Peyer's patch (tissue), 4 donors: ENCODE results near the gene STX10.

ENCODE experiments used
- POLR2A ChIP-seq, 2 donors: fragments of 450-650 bp; IDR thresholded peaks; one replicate each; pipeline ENCODE4 v1.5.1; 2017; ENCODE audit warnings: antibody characterized with exemption in 2 of 2, mild to moderate bottlenecking in 2 of 2, moderate library complexity in 2 of 2
- TF ChIP-seq, protein P1 (sequence below), 6 experiments: fragments of 450-650 bp in 4 of 6; fragments of 200-600 bp in 2 of 6; sonication (generic) in 1 of 6; IDR thresholded peaks; one replicate each; pipeline ENCODE4 v1.5.1; 2017 to 2019; ENCODE audit warnings: antibody characterized with exemption in 6 of 6, mild to moderate bottlenecking in 3 of 6, moderate library complexity in 1 of 6

- TF ChIP-seq POLR2A (IDR thresholded peaks at IDR 0.05): no peak
- TF ChIP-seq, protein P1, sequence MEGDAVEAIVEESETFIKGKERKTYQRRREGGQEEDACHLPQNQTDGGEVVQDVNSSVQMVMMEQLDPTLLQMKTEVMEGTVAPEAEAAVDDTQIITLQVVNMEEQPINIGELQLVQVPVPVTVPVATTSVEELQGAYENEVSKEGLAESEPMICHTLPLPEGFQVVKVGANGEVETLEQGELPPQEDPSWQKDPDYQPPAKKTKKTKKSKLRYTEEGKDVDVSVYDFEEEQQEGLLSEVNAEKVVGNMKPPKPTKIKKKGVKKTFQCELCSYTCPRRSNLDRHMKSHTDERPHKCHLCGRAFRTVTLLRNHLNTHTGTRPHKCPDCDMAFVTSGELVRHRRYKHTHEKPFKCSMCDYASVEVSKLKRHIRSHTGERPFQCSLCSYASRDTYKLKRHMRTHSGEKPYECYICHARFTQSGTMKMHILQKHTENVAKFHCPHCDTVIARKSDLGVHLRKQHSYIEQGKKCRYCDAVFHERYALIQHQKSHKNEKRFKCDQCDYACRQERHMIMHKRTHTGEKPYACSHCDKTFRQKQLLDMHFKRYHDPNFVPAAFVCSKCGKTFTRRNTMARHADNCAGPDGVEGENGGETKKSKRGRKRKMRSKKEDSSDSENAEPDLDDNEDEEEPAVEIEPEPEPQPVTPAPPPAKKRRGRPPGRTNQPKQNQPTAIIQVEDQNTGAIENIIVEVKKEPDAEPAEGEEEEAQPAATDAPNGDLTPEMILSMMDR (IDR thresholded peaks at IDR 0.05): no peak
Observed at GRCh38 chr19:13098277-13099072, 51.7 kb downstream of the STX10 start.
